GM12875 (cell line): ENCODE results near the gene EML5.

ENCODE experiments used
- H3K4me3 ChIP-seq: one replicate; pipeline ENCODE4 v1.5.1; 2011; ENCODE audit warnings: low read depth, low read length, control low read depth
- CTCF ChIP-seq: IDR thresholded peaks from 2 replicates; pipeline ENCODE4 v1.5.1; 2011; ENCODE audit warnings: low read depth, mild to moderate bottlenecking, control low read depth, inconsistent platforms, low read length, moderate library complexity, borderline replicate concordance; ENCODE audit not compliant: insufficient read depth

EML5 gene

DNA sequence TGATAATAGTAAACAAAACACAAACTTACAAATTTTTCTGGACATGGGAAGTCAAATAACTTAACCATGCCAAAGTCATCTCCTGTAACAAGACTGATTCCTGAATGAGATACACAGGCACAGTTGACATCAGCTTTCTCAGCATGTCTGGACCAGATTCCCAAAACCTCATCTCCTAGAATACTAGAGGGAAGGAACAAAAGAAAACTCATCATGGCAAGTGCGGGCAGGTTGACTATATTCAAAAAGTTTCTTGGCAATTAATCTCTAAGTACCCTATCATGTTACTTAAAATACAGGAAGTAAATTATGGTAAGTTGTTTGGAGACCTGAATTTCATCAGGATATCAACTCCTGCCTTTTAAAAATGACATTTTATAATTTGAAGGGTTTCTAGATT, 176.1 kb downstream of the EML5 start:
- no peak overlapping the region for H3K4me3 ChIP-seq
- no peak for TF ChIP-seq CTCF

GRCh38 chr14:88614218-88614907, 178.4 kb downstream of the EML5 start:
- TF ChIP-seq CTCF: no peak

GRCh38 chr14:88613552-88614010, 179.2 kb downstream of the EML5 start:
- no peak for TF ChIP-seq CTCF
- no peak overlapping the region for H3K4me3 ChIP-seq

More at GRCh38 chr14:88614218-88614907, 178.4 kb downstream of the EML5 start:
- H3K4me3 ChIP-seq: no peak overlapping the region

- H3K4me3 ChIP-seq: no peak overlapping the region
- no peak for TF ChIP-seq CTCF
Measured at GRCh38 chr14:88612981-88613380, 179.8 kb downstream of the EML5 start.

- H3K4me3 ChIP-seq: no peak overlapping the region
- no peak for TF ChIP-seq CTCF
Measured at GRCh38 chr14:88611878-88612277, 180.9 kb downstream of the EML5 start.

- H3K4me3 ChIP-seq: no peak overlapping the region
- no peak for TF ChIP-seq CTCF
Measured at GRCh38 chr14:88607829-88608228, 184.9 kb downstream of the EML5 start.

- no peak overlapping the region for H3K4me3 ChIP-seq
- no peak for TF ChIP-seq CTCF
Measured at GRCh38 chr14:88605594-88605993, 187.2 kb downstream of the EML5 start.
